PFSK-1 (cell line): ENCODE data around the gene TBCEL.

Experiments used
- FOXP2 ChIP-seq: optimal IDR thresholded peaks from 2 replicates; pipeline ENCODE3; 2011; ENCODE audit warnings: borderline replicate concordance, control low read depth, inconsistent platforms; ENCODE audit not compliant: insufficient read depth; ENCODE audit errors: extremely low read length, extremely low read depth
- POLR2AphosphoS5 ChIP-seq: IDR thresholded peaks from 2 replicates; pipeline ENCODE4 v1.6.1; 2012; ENCODE audit warnings: low read depth, mild to moderate bottlenecking, control low read depth, low read length, moderate library complexity
- REST ChIP-seq, 2 experiments: IDR thresholded peaks; 2 replicates each; pipeline versions ENCODE4 v1.6.1 to v1.8.0; 2011 to 2012; ENCODE audit warnings: low read depth in 2 of 2, low read length in 2 of 2, control low read depth in 1 of 2, inconsistent platforms in 1 of 2, mild to moderate bottlenecking in 1 of 2, moderate library complexity in 1 of 2; ENCODE audit not compliant: insufficient read depth in 1 of 2
- SIN3A ChIP-seq: IDR thresholded peaks from 2 replicates; pipeline ENCODE4 v1.6.1; 2012; ENCODE audit warnings: mild to moderate bottlenecking, low read length, moderate library complexity, borderline replicate concordance; ENCODE audit not compliant: insufficient read depth
- TAF1 ChIP-seq: IDR thresholded peaks from 2 replicates; pipeline ENCODE4 v1.6.1; 2012; ENCODE audit warnings: low read length, control low read depth, borderline replicate concordance; ENCODE audit not compliant: insufficient read depth

TBCEL gene

GRCh38 chr11:120995184-120995583 is 28.7 kb upstream of the TBCEL start:
- no peak for TF ChIP-seq TAF1
- no peak for TF ChIP-seq POLR2AphosphoS5
- no peak for TF ChIP-seq SIN3A
- TF ChIP-seq REST (IDR thresholded peaks at IDR 0.05; ENCODE audit: insufficient read depth in 1 of 2, low read depth in 2 of 2, low read length in 2 of 2) = no peak
- TF ChIP-seq FOXP2 = no peak

GRCh38 chr11:120996973-120997372 is 26.9 kb upstream of the TBCEL start:
- TF ChIP-seq POLR2AphosphoS5 (no peak), TAF1 (no peak), FOXP2 (no peak), REST (IDR thresholded peaks at IDR 0.05; ENCODE audit: insufficient read depth in 1 of 2, low read depth in 2 of 2, low read length in 2 of 2) (no peak), SIN3A (no peak)

- TF ChIP-seq SIN3A (no peak), TAF1 (no peak), REST (IDR thresholded peaks at IDR 0.05; ENCODE audit: insufficient read depth in 1 of 2, low read depth in 2 of 2, low read length in 2 of 2) (no peak), FOXP2 (no peak), POLR2AphosphoS5 (no peak)
Measured at GRCh38 chr11:120998581-120998980, 25.3 kb upstream of the TBCEL start.

- TF ChIP-seq TAF1 = no peak
- TF ChIP-seq SIN3A = no peak
- no peak for TF ChIP-seq REST (IDR thresholded peaks at IDR 0.05; ENCODE audit: insufficient read depth in 1 of 2, low read depth in 2 of 2, low read length in 2 of 2)
- TF ChIP-seq FOXP2 = no peak
- TF ChIP-seq POLR2AphosphoS5 = no peak
Measured at GRCh38 chr11:121004206-121004840, 19.6 kb upstream of the TBCEL start.

GRCh38 chr11:121006922-121007321 is 17.0 kb upstream of the TBCEL start:
- TF ChIP-seq FOXP2 (no peak), TAF1 (no peak), POLR2AphosphoS5 (no peak), REST (IDR thresholded peaks at IDR 0.05; ENCODE audit: insufficient read depth in 1 of 2, low read depth in 2 of 2, low read length in 2 of 2) (no peak), SIN3A (no peak)
